Jurkat, Clone E6-1 (cell line): Measurements from ENCODE around the gene AP2B1.
A peak's percentile ranks its signal among the peaks of the same experiment; 100 is the strongest.

Experiments
- DNase-seq: peaks from one replicate; pipeline ENCODE4 v3.0.0-alpha.2; 2011; ENCODE audit warnings: low read depth, low spot score
- H3K4me3 ChIP-seq: 2 replicates; pipeline ENCODE4 v1.5.1; 2011; ENCODE audit warnings: mild to moderate bottlenecking, low read length, control low read depth, moderate library complexity

The AP2B1 gene

GRCh38 chr17:35752945-35753764 lies 166.0 kb downstream of the AP2B1 start, which contains the start of gene GAS2L2:
GAS2L2 (minus strand) TSS chr17:35753239; CDS start chr17:35752850, 389 bp downstream.
- no peak for DNase-seq
- H3K4me3 ChIP-seq = no peak within 1 kb of the TSS

GRCh38 chr17:35757243-35757642 lies 170.1 kb downstream of the AP2B1 start:
- no peak overlapping the region for H3K4me3 ChIP-seq
- DNase-seq = no peak

- no peak for DNase-seq
- no peak within 1 kb of the TSS for H3K4me3 ChIP-seq
Observed at GRCh38 chr17:35760587-35760986, 173.5 kb downstream of the AP2B1 start, which contains the start of gene C17orf50. C17orf50 (plus strand) TSS chr17:35760887; CDS start chr17:35760942, 55 bp downstream.

GRCh38 chr17:35761601-35762000 lies 174.5 kb downstream of the AP2B1 start:
- no peak for DNase-seq
- no peak overlapping the region for H3K4me3 ChIP-seq

- H3K4me3 ChIP-seq = peak overlapping the region; percentile 60
- DNase-seq = no peak
Observed at GRCh38 chr17:35763767-35764122, 176.6 kb downstream of the AP2B1 start.

- H3K4me3 ChIP-seq = peak overlapping the region; percentile 60
- peak; percentile 83 for DNase-seq
Observed at GRCh38 chr17:35764123-35764991, 177.2 kb downstream of the AP2B1 start.

GRCh38 chr17:35765086-35765710 lies 178.1 kb downstream of the AP2B1 start:
- DNase-seq = no peak
- H3K4me3 ChIP-seq = peak overlapping the region; percentile 60

GRCh38 chr17:35765756-35766488 lies 178.8 kb downstream of the AP2B1 start:
- no peak overlapping the region for H3K4me3 ChIP-seq
- DNase-seq = no peak

GRCh38 chr17:35766489-35766877 lies 179.4 kb downstream of the AP2B1 start:
- no peak overlapping the region for H3K4me3 ChIP-seq
- no peak for DNase-seq

GRCh38 chr17:35766903-35767510 lies 179.9 kb downstream of the AP2B1 start:
- H3K4me3 ChIP-seq = no peak overlapping the region
- no peak for DNase-seq

GRCh38 chr17:35768797-35769196 lies 181.7 kb downstream of the AP2B1 start:
- DNase-seq = no peak
- no peak overlapping the region for H3K4me3 ChIP-seq

- no peak overlapping the region for H3K4me3 ChIP-seq
- no peak for DNase-seq
Observed at GRCh38 chr17:35769895-35770486, 182.9 kb downstream of the AP2B1 start.

- no peak overlapping the region for H3K4me3 ChIP-seq
- peak; percentile 16 for DNase-seq
Observed at GRCh38 chr17:35773129-35773528, 186.0 kb downstream of the AP2B1 start.

GRCh38 chr17:35773679-35774425 lies 186.7 kb downstream of the AP2B1 start:
- no peak overlapping the region for H3K4me3 ChIP-seq
- DNase-seq = no peak

GRCh38 chr17:35774499-35774898 lies 187.4 kb downstream of the AP2B1 start:
- no peak for DNase-seq
- H3K4me3 ChIP-seq = no peak overlapping the region

- no peak overlapping the region for H3K4me3 ChIP-seq
- no peak for DNase-seq
Observed at GRCh38 chr17:35775039-35775438, 187.9 kb downstream of the AP2B1 start.

GRCh38 chr17:35775583-35775982 lies 188.5 kb downstream of the AP2B1 start:
- no peak overlapping the region for H3K4me3 ChIP-seq
- DNase-seq = no peak
